ENCODE measurements around the gene SMAD4.
"Not testable (repeated sequence)": the region's sequence is repeated elsewhere in the genome, so short reads cannot be mapped to it uniquely, and the experiment has no call there.

SMAD4 gene

GRCh38 chr18:51111633-51112355 is 81.8 kb downstream of the SMAD4 start:
- DNase-seq (ENCODE audit: low read depth in 3 of 3): not testable (repeated sequence)

DNA sequence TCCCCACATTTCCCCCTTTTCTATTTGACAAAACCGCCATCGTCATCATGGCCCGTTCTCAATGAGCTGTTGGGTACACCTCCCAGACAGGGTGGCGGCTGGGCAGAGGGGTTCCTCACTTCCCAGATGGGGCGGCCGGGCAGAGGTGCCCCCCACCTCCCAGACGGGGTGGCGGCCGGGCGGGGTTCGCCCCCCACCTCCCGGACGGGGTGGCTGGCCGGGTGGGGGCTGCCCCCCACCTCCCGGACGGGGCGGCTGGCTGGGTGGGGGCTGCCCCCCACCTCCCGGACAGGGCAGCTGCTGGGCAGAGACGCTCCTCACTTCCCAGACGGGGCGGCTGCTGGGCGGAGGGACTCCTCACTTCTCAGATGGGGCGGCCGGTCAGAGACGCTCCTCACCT is 87.0 kb downstream of the SMAD4 start:
- DNase-seq (ENCODE audit: low read depth in 3 of 3): not testable (repeated sequence)

GRCh38 chr18:51119561-51119960 is 89.5 kb downstream of the SMAD4 start:
- not testable (repeated sequence) for DNase-seq (ENCODE audit: low read depth in 3 of 3)

DNA sequence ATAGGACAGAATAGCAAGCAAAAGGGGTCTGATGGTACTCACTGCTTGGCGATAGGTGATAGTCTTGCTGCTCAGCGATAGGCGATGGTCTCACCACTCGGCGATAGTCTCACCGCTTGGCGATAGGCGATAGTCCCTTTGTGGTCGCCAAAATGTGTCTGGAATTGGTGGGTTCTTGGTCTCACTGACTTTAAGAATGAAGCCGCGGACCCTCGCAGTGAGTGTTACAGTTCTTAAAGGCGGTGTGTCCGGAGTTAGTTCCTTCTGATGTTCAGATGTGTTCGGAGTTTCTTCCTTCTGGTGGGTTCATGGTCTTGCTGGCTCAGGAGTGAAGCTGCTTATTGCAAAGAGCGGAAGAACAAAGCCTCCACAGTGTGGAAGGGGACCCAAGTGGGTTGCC is 90.0 kb downstream of the SMAD4 start:
- DNase-seq (ENCODE audit: low read depth in 3 of 3): not testable (repeated sequence)

DNA sequence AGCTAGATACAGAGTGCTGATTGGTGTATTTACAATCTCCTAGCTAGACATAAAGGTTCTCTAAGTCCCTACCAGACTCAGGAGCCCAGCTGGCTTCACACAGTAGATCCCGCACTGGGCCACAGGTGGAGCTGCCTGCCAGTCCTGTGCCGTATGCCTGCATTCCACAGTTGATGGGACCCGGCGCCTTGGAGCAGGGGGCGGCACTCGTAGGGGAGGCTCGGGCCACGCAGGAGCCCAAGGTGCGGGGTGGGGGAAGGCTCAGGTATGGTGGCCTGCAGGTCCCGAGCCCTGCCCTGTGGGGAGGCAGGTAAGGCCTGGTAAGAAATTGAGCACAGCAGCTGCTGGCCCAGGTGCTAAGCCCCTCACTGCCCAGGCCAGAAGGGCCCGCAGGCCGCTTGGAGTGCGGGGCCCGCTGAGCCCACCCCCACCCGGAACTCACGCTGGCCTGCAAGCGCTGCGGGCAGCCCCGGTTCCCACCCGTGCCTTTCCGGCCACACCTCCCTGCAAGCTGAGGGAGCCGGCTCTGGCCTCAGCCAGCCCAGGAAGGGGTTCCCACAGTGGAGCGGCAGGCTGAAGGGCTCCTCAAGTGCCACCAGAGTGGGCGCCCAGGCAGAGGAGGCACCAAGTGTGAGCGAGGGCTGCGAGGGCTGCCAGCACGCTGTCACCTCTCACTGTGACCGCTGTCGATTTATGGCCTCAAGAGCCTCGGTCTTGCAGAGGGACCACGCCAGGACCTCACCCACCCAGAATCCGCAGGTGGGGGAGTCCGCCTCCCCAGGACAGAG is 91.0 kb downstream of the SMAD4 start:
- DNase-seq (ENCODE audit: low read depth in 3 of 3): no peak

DNA sequence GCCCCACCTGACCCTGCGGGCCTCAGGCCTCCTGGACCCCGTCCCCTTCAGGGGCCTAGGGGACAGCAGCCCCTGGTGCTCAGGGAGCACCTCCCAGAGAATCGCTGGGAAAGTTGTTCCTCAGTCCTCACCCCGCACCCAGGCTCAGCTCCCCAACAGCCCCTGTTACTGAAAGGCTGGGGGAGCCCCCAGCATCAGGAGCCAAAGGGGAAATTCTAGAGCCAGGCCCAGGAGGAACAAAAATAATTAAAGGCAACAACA is 91.5 kb downstream of the SMAD4 start:
- DNase-seq (ENCODE audit: low read depth in 3 of 3): no peak

- DNase-seq (ENCODE audit: low read depth in 3 of 3): no peak
Measured at GRCh38 chr18:51122266-51123045, 92.4 kb downstream of the SMAD4 start.

GRCh38 chr18:51123046-51123395 is 93.0 kb downstream of the SMAD4 start:
- DNase-seq (ENCODE audit: low read depth in 3 of 3): no peak

GRCh38 chr18:51123481-51123880 is 93.5 kb downstream of the SMAD4 start:
- DNase-seq (ENCODE audit: low read depth in 3 of 3): no peak

- no peak for DNase-seq (ENCODE audit: low read depth in 3 of 3)
Measured at GRCh38 chr18:51123936-51124486, 94.0 kb downstream of the SMAD4 start.

GRCh38 chr18:51125976-51126375 is 96.0 kb downstream of the SMAD4 start:
- DNase-seq (ENCODE audit: low read depth in 3 of 3): no peak

DNA sequence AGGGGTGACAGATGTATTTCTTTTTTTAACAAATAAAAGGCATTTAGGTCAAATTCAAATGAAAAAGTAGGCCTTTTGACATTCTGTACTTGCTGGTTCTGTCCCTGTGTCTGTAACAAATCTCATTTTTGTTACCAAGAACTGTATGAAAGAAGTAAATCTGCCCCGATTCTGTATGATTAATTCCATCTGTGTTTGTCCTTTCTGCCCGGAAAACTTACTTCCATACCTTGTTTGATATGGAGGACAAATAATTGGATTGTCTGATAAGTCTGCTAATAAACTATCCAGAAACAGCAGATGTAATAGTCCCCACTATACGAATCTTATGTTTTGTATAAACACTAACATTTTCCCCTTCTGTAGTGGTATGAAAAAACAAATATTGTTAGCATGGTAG is 97.7 kb downstream of the SMAD4 start:
- DNase-seq (ENCODE audit: low read depth in 3 of 3): no peak

DNA sequence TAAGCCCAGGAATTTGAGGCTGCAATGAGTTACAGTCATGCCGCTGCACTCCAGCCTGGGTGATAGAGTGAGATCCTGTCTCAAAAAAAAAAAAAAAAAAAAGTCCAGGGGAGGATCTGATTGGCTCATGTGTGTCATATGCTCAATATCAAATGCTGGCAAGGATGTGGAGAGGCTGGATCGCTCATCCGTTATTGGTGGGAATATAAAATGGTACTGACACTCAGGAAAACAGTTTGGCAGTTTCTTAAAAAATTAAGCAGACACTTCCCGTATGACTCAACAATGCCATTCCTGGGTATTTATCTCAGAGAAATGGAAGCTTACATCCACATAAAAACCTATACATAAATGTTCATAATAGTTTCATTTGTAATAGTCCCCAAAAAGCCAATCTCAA is 98.5 kb downstream of the SMAD4 start:
- no peak for DNase-seq (ENCODE audit: low read depth in 3 of 3)

DNA sequence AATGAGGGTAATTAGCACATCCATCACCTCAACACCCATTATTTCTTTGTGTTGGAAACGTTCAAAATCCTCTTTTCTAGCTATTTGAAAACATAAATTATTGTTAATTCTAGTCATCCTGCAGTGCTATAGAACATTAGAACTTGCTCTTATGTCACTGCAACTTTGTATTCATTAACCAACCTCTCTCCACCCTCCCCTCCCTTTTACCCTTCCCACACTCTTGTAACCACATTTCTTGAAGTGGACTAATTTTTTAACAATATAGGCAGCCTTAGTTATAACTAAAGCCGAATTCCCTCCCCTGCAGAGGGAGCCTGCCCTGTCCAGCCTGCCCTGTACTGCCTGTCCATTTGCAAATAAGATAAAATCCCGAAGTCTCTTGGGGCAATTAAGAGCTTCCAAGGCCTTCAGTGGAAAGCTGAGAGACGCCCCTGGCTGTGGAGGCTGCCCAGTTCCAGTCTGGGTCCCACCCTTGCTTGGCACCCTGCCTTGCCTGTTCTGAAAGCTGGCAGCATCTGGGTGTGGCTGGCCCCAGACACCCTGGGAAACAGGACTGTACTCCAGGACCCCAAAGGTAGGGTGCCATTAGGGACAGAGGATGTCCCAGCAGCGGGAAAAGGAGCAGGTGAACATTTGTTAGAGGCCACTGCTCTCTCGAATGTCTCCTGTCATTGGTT is 102.4 kb downstream of the SMAD4 start:
- no peak for DNase-seq (ENCODE audit: low read depth in 3 of 3)

DNA sequence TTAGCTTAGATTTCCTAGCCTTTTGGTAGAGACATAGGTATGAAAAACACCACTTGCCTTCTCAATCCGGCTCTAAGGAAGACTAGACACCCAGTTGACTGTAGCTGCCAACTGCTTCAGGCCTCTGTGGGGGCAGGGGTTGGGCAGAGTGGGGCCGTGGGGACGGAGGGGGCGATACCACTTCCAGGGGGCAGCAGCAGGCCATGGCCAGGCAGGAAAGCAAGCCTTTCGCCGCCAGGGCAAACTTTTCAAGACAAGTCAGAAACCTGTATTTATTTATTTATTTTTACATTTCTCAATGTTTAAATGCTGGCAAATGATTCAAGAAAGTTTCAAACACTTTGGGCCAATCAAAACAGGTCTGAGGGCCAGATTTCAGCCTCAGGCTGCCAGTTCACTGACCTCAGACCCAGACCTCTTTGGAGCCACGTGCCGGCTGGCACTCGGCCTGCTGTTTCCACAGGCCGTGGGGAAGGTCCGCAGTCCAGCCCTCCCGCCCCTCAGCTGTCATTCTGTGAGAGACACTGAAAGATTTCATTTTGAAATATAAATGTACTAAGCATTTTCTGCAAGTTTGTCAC is 103.7 kb downstream of the SMAD4 start:
- DNase-seq (ENCODE audit: low read depth in 3 of 3): no peak

Data from stimulated activated CD4-positive, alpha-beta T cell treated with anti-CD3 and anti-CD28 coated beads, TNF-alpha, amount 100 ng/mL, for 48 hours (primary cell).